PC-9 (cell line): Measurements from ENCODE around the gene ZBBX.

Experiments
- CTCF ChIP-seq: fragments of 200-600 bp; sonication (generic); conservative IDR thresholded peaks from 2 replicates; pipeline ENCODE4 v1.6.1; 2017; ENCODE audit warnings: mixed run types, antibody characterized with exemption, mild to moderate bottlenecking, moderate library complexity
- EZH2 ChIP-seq: fragments of 200-600 bp; sonication (generic); IDR thresholded peaks from 2 replicates; pipeline ENCODE4 v1.8.0; 2017; ENCODE audit warnings: antibody characterized with exemption, low read depth

DNA sequence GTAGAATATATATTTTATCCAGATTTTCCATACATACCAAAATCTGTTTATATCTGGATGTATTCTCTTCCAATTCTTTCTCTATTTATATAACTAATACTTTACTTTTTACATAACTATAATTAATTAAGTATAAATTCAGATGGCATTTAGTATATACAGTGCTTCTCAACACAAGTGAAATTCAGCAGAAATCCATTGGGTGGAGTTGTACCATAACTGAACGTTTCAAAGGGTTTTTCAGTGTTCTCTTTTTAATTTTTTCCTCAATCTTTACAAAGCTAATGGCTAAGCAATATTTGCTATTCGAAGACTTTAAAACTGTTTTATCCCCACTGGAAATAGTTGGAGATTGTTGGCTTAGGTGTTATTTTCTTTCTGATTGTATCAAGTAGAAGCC lies 13.9 kb upstream of the ZBBX start:
- no peak for TF ChIP-seq CTCF
- TF ChIP-seq EZH2: no peak
